NCI-H345 treated with DMSO at 0.1 percent for 48 hours (cell line): ENCODE results near the gene HDAC4.
"Not testable (repeated sequence)": the region's sequence is repeated elsewhere in the genome, so short reads cannot be mapped to it uniquely, and the experiment has no call there.

ENCODE experiments used
- DNase-seq: peaks from one replicate; lab custom pipeline; 2025; ENCODE audit not compliant: unreplicated experiment; lab: John Stamatoyannopoulos, UW

The HDAC4 gene

GRCh38 chr2:239400596-239401066, at the start of gene HDAC4:
HDAC4 (minus strand) TSS chr2:239401020; CDS start chr2:239352699, 48,321 bp downstream.
- no peak for DNase-seq

- not testable (repeated sequence) for DNase-seq
Measured at GRCh38 chr2:239449468-239449867, 48.6 kb upstream of the HDAC4 start.

GRCh38 chr2:239445771-239446524, 45.1 kb upstream of the HDAC4 start:
- no peak for DNase-seq

GRCh38 chr2:239444626-239445577, 44.1 kb upstream of the HDAC4 start:
- DNase-seq = no peak

GRCh38 chr2:239443666-239444567, 43.1 kb upstream of the HDAC4 start:
- no peak for DNase-seq

- DNase-seq = no peak
Measured at GRCh38 chr2:239443102-239443620, 42.3 kb upstream of the HDAC4 start.

GRCh38 chr2:239442192-239442591, 41.4 kb upstream of the HDAC4 start:
- no peak for DNase-seq

GRCh38 chr2:239441261-239442078, 40.6 kb upstream of the HDAC4 start:
- DNase-seq = no peak

- DNase-seq = peak; percentile 49
Measured at GRCh38 chr2:239440511-239440959, 39.7 kb upstream of the HDAC4 start.

- DNase-seq = no peak
Measured at GRCh38 chr2:239439754-239440315, 39.0 kb upstream of the HDAC4 start.

GRCh38 chr2:239438995-239439753, 38.4 kb upstream of the HDAC4 start:
- DNase-seq = no peak

- no peak for DNase-seq
Measured at GRCh38 chr2:239438368-239438767, 37.5 kb upstream of the HDAC4 start.

GRCh38 chr2:239436669-239437335, 36.0 kb upstream of the HDAC4 start:
- DNase-seq = no peak

GRCh38 chr2:239436076-239436475, 35.3 kb upstream of the HDAC4 start:
- DNase-seq = no peak

GRCh38 chr2:239433777-239434403, 33.1 kb upstream of the HDAC4 start:
- DNase-seq = no peak

- no peak for DNase-seq
Measured at GRCh38 chr2:239432174-239432573, 31.4 kb upstream of the HDAC4 start.

GRCh38 chr2:239431536-239431935, 30.7 kb upstream of the HDAC4 start:
- DNase-seq = no peak
